Measurements from ENCODE around the gene SLC29A3. TPM values are rescaled to one million over a fixed set of nuclear protein-coding genes. Genes with fewer than 3 reads are reported as not detected.
A peak's percentile ranks its signal among the peaks of the same experiment; 100 is the strongest.
"Not testable (repeated sequence)": the region's sequence is repeated elsewhere in the genome, so short reads cannot be mapped to it uniquely, and the experiment has no call there.

Gene SLC29A3
- total and polyA plus RNA-seq, 8 donors: 7.6 to 13.4 (median 8.1) TPM

DNA sequence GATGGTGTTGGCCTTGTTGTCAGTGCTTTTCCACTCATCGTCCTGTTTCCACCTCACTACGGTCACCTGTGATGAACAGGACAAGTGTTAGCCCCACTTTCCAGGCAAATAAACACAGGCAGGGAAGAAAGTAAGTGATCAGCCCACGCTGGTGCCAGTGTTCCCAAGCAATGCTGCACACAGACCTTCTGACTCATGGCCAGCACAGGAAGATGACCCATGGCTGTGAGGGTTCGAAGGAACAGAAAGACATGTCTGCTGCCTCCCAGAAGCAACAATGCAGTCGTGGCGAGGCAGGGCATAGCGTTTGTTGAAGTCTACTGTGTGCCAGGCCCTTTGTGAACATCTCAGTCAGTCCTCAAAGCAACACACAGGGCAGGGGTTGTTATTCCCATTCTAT lies 35.7 kb downstream of the SLC29A3 start:
- no peak for DNase-seq
- H3K4me3 ChIP-seq: no peak overlapping the region

DNA sequence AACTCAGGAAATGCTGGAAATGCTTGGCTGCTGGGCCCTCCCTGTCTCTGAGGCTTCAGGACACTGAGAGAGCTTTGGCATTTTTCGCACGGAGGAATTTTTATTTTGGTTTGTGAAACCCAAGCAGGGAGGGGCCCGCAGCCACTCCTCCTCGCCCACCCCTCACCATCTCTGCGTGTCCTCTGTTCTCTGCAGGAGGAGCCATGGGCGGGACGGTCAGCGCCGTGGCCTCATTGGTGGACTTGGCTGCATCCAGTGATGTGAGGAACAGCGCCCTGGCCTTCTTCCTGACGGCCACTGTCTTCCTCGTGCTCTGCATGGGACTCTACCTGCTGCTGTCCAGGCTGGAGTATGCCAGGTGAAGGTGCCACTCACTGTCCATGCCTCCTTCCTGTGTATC lies 36.8 kb downstream of the SLC29A3 start:
- ATAC-seq: no peak
- H3K27me3 ChIP-seq: no peaks in the 10 kb centered on the region
- peaks cover 0 to 13% of the 10 kb centered on the region in 2 donors for H3K4me1 ChIP-seq
- intact Hi-C loops (cut with DNase I): no loop called here
- peaks cover 0 to 13% of the 10 kb centered on the region in 2 donors for H3K36me3 ChIP-seq
- TF ChIP-seq, protein P1, sequence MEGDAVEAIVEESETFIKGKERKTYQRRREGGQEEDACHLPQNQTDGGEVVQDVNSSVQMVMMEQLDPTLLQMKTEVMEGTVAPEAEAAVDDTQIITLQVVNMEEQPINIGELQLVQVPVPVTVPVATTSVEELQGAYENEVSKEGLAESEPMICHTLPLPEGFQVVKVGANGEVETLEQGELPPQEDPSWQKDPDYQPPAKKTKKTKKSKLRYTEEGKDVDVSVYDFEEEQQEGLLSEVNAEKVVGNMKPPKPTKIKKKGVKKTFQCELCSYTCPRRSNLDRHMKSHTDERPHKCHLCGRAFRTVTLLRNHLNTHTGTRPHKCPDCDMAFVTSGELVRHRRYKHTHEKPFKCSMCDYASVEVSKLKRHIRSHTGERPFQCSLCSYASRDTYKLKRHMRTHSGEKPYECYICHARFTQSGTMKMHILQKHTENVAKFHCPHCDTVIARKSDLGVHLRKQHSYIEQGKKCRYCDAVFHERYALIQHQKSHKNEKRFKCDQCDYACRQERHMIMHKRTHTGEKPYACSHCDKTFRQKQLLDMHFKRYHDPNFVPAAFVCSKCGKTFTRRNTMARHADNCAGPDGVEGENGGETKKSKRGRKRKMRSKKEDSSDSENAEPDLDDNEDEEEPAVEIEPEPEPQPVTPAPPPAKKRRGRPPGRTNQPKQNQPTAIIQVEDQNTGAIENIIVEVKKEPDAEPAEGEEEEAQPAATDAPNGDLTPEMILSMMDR (IDR thresholded peaks at IDR 0.05): no peak
- H3K9me3 ChIP-seq: no peaks in the 10 kb centered on the region
- H3K4me3 ChIP-seq: no peak overlapping the region
- no peak for DNase-seq
- no peak overlapping the region for H3K27ac ChIP-seq

More for the DNA sequence above, 35.7 kb downstream of the SLC29A3 start:
- TF ChIP-seq, protein P1 (IDR thresholded peaks at IDR 0.05): no peak
- H3K9me3 ChIP-seq: no peaks in the 10 kb centered on the region
- peaks cover 0 to 11% of the 10 kb centered on the region in 2 donors for H3K4me1 ChIP-seq
- H3K36me3 ChIP-seq: peaks cover 0 to 13% of the 10 kb centered on the region in 2 donors
- H3K27me3 ChIP-seq: no peaks in the 10 kb centered on the region
- intact Hi-C loops (cut with DNase I): no loop called here
- no peak for ATAC-seq
- H3K27ac ChIP-seq: no peak overlapping the region

DNA sequence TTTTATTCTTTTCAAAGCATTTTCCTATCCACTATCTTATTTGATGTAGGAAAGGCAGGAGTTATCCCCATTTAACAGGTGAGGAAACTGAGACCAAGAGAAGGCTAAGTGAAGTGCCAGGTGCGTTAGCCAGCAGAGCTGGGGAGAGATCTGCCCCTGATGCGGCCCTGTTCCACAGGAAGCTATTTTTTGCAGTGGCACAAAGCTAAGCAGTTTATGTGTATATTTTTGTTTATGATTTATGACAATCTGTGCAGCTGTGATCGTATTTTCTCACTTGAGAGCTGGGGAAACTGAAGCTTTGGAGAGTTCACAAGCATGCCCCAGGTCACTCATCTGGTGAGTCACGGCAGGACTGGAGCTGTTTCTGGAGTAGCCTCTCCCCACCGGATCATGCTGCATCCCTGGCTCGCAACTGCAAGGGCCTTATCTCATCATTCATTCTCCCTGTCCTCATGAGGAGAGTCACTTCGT lies 38.8 kb downstream of the SLC29A3 start:
- TF ChIP-seq, protein P1 (IDR thresholded peaks at IDR 0.05): no peak
- Histone ChIP-seq H3K4me3 (no peak overlapping the region), H3K27ac (no peak overlapping the region), H3K4me1 (peaks cover 0 to 13% of the 10 kb centered on the region in 2 donors), H3K36me3 (peaks cover 0 to 18% of the 10 kb centered on the region in 2 donors), H3K27me3 (no peaks in the 10 kb centered on the region), H3K9me3 (no peaks in the 10 kb centered on the region)
- ATAC-seq (peak; percentile 7), DNase-seq (no peak)
- intact Hi-C loops (cut with DNase I): no loop called here

DNA sequence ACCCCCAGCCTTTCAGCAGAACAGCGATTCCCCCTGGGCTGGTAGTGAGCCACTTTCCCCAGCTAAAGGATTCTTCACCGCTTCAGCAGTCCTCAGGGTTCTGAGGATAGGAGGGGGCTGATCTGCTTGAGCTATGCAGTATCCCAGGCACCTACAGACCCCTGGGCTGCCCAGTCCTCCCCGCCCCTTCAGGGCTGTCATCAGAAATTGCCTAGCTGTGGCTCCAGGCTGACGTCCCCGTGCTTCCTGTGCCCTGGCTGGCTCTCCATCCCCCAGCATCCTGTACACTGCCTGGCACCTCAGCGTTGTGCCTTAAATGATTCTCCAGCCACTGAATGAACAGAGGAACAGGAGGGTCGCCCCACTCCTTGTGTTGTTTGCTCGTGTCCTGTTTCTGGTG lies 39.2 kb downstream of the SLC29A3 start:
- Histone ChIP-seq H3K27ac (no peak overlapping the region), H3K9me3 (no peaks in the 10 kb centered on the region), H3K4me1 (peaks cover 0 to 13% of the 10 kb centered on the region in 2 donors), H3K4me3 (no peak overlapping the region), H3K36me3 (peaks cover 0 to 17% of the 10 kb centered on the region in 2 donors), H3K27me3 (no peaks in the 10 kb centered on the region)
- TF ChIP-seq, protein P1 (IDR thresholded peaks at IDR 0.05): no peak
- intact Hi-C loops (cut with DNase I): no loop called here
- ATAC-seq (no peak), DNase-seq (no peak)

DNA sequence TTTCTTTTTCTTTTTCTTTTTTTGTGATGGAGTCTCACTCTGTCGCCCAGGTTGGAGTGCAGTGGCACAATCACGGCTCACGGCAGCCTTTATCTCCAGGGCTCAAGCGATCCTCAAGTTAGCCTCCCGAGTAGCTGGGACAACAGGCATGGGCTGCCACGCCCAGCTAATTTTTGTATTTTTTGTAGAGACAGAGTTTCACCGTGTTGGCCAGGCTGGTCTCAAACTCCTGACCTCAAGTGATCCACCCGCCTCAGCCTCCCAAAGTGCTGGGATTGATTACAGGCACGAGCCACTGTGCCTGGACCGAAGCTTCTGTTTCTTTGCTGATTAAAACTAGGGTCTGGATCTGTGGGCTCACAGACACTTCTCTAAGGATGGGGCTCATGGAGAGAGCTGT lies 39.8 kb downstream of the SLC29A3 start:
- H3K9me3 ChIP-seq; H3K4me3 ChIP-seq; ATAC-seq; DNase-seq; H3K27me3 ChIP-seq; intact Hi-C loops (cut with DNase I): not testable (repeated sequence)
- H3K36me3 ChIP-seq: peaks cover 0 to 16% of the 10 kb centered on the region in 2 donors
- H3K27ac ChIP-seq: peak overlapping the region; percentile 33 to 68
- H3K4me1 ChIP-seq: peaks cover 0 to 16% of the 10 kb centered on the region in 2 donors
